CD14-positive monocyte (primary cell): ENCODE results near the gene GRXCR1. TPM values are rescaled to one million over a fixed set of nuclear protein-coding genes. Genes with fewer than 3 reads are reported as not detected.

Experiments used
- DNase-seq, 3 donors: peaks; one replicate each; pipeline ENCODE4 v3.0.0-alpha.2; 2011 to 2022
- H2AFZ ChIP-seq: 2 replicates; pipeline ENCODE4 v1.6.0; 2012; ENCODE audit warnings: mild to moderate bottlenecking, low read depth, low read length, inconsistent platforms; ENCODE audit not compliant: insufficient read depth, poor library complexity, severe bottlenecking
- H3K27ac ChIP-seq, 2 donors: 1 replicate in 1 of 2; 2 replicates in 1 of 2; pipeline ENCODE4 v1.5.1; 2012 to 2013; ENCODE audit warnings: low read length in 2 of 2, control low read depth in 1 of 2, inconsistent platforms in 1 of 2, low read depth in 1 of 2, mild to moderate bottlenecking in 1 of 2
- H3K27me3 ChIP-seq, 2 donors: one replicate each; pipeline versions ENCODE4 v1.6.0 to v1.6.1; 2011 to 2013; ENCODE audit warnings: low read length in 2 of 2; ENCODE audit not compliant: control insufficient read depth in 2 of 2, insufficient read depth in 2 of 2
- H3K36me3 ChIP-seq, 2 donors: replicated peaks in 1 of 2; 1 replicate in 1 of 2; 2 replicates in 1 of 2; pipeline versions ENCODE4 v1.5.1 to v1.6.1; 2012 to 2013; ENCODE audit warnings: low read length in 2 of 2, control low read depth in 1 of 2, inconsistent platforms in 1 of 2, mild to moderate bottlenecking in 1 of 2; ENCODE audit not compliant: insufficient read depth in 2 of 2, control insufficient read depth in 1 of 2
- H3K4me1 ChIP-seq, 2 donors: 1 replicate in 1 of 2; 2 replicates in 1 of 2; pipeline versions ENCODE4 v1.5.1 to v1.6.1; 2012 to 2013; ENCODE audit warnings: low read length in 2 of 2, control low read depth in 1 of 2, inconsistent platforms in 1 of 2, mild to moderate bottlenecking in 1 of 2, moderate library complexity in 1 of 2; ENCODE audit not compliant: insufficient read depth in 2 of 2, control insufficient read depth in 1 of 2
- H3K4me2 ChIP-seq: replicated peaks from 2 replicates; pipeline ENCODE3; 2012; ENCODE audit warnings: low read length, moderate library complexity, mild to moderate bottlenecking; ENCODE audit not compliant: poor library complexity, severe bottlenecking; ENCODE audit errors: extremely low read depth
- H3K4me3 ChIP-seq, 3 experiments: fragments of 200-600 bp in 1 of 3; sonication (generic) in 1 of 3; replicated peaks in 1 of 3; 1 replicate in 2 of 3; 2 replicates in 1 of 3; pipeline ENCODE4 v1.5.1; 2011 to 2013; ENCODE audit warnings: low read length in 3 of 3, mild to moderate bottlenecking in 3 of 3, control low read depth in 2 of 3, low read depth in 2 of 3, inconsistent platforms in 1 of 3, moderate library complexity in 1 of 3
- H3K79me2 ChIP-seq: 2 replicates; pipeline ENCODE4 v1.6.0; 2012; ENCODE audit warnings: mild to moderate bottlenecking, control low read depth, inconsistent platforms, low read length, moderate library complexity; ENCODE audit not compliant: insufficient read depth
- H3K9ac ChIP-seq: 2 replicates; pipeline ENCODE4 v1.6.0; 2017; ENCODE audit warnings: low read length, mild to moderate bottlenecking; ENCODE audit not compliant: insufficient read depth, poor library complexity, severe bottlenecking
- H3K9me3 ChIP-seq, 2 donors: replicated peaks in 1 of 2; 1 replicate in 1 of 2; 2 replicates in 1 of 2; pipeline versions ENCODE4 v1.5.1 to v1.6.1; 2012 to 2013; ENCODE audit warnings: low read length in 2 of 2, control low read depth in 1 of 2; ENCODE audit not compliant: control insufficient read depth in 1 of 2, insufficient read depth in 1 of 2
- H4K20me1 ChIP-seq: 2 replicates; pipeline ENCODE4 v1.6.0; 2012; ENCODE audit warnings: mild to moderate bottlenecking, low read length, control low read depth, moderate library complexity; ENCODE audit not compliant: insufficient read depth
- H3K27ac Mint-ChIP-seq, 7 donors: one replicate each; pipeline ENCODE4 v1.8.0; 2020; ENCODE audit warnings: mild to moderate bottlenecking in 7 of 7, mixed read lengths in 7 of 7, moderate library complexity in 6 of 7, inconsistent platforms in 2 of 7
- H3K27me3 Mint-ChIP-seq, 3 donors: one replicate each; pipeline ENCODE4 v1.8.0; 2021 to 2022; ENCODE audit warnings: low read depth in 3 of 3, mild to moderate bottlenecking in 3 of 3, mixed read lengths in 3 of 3, moderate library complexity in 3 of 3, inconsistent platforms in 1 of 3
- H3K36me3 Mint-ChIP-seq, 2 donors: one replicate each; pipeline ENCODE4 v1.8.0; 2020; ENCODE audit warnings: mixed read lengths in 2 of 2, inconsistent platforms in 1 of 2, mild to moderate bottlenecking in 1 of 2
- H3K4me1 Mint-ChIP-seq: one replicate; pipeline ENCODE4 v1.8.0; 2020; ENCODE audit warnings: mild to moderate bottlenecking, mixed read lengths
- H3K4me3 Mint-ChIP-seq, 2 donors: one replicate each; pipeline ENCODE4 v1.8.0; 2020; ENCODE audit warnings: mild to moderate bottlenecking in 2 of 2, mixed read lengths in 2 of 2, moderate library complexity in 1 of 2
- H3K9me3 Mint-ChIP-seq, 7 donors: one replicate each; pipeline ENCODE4 v1.8.0; 2020 to 2022; ENCODE audit warnings: mixed read lengths in 7 of 7, mild to moderate bottlenecking in 6 of 7, moderate library complexity in 6 of 7, inconsistent platforms in 2 of 7
- WGBS: methylation state at CpG from one replicate; pipeline ENCODE4 v1.1.5; 2013; ENCODE audit warnings: missing lambda C conversion rate; ENCODE audit not compliant: insufficient coverage; 5-methylcytosine and 5-hydroxymethylcytosine counted together
- intact Hi-C, 2 donors: fragments of 100-400 bp; cut with micrococcal nuclease; formaldehyde crosslinking; loops; one replicate each; pipeline versions ENCODE4 v1.15.0 to v1.15.1; 2023
- polyA plus RNA-seq, 3 donors: library from polyadenylated mRNA; depleted of rRNA in 1 of 3; unstranded in 2 of 3; stranded (reverse) in 1 of 3; fragments of 300-500 nt in 2 of 3; fragments of >200 nt in 1 of 3; fragmentation: Illumina TruSeq in 2 of 3; gene quantifications; 1 replicate in 2 of 3; 2 replicates in 1 of 3; pipeline ENCODE4 v1.2.3, GENCODE V29; 2012 to 2021
- TF ChIP-seq, protein P1 (sequence below): fragments of 200-600 bp; IDR thresholded peaks from one replicate; pipeline ENCODE4 v1.8.0; 2022; ENCODE audit warnings: antibody characterized with exemption, mild to moderate bottlenecking

Gene GRXCR1
- polyA plus RNA-seq, 3 donors = not detected

- Histone ChIP-seq H3K4me3 (no peak overlapping the region), H3K36me3 (no peaks in the 10 kb centered on the region), H3K4me2 (no peak overlapping the region), H2AFZ (no peak overlapping the region), H3K4me1 (no peaks in the 10 kb centered on the region), H3K27me3 (no peaks in the 10 kb centered on the region), H4K20me1 (no peaks in the 10 kb centered on the region), H3K79me2 (no peaks in the 10 kb centered on the region), H3K27ac (no peak overlapping the region), H3K9me3 (no peaks in the 10 kb centered on the region), H3K9ac (no peak overlapping the region)
- no peak overlapping the region for H3K4me3 Mint-ChIP-seq
- peaks cover 0 to 4% (median 1%) of the 10 kb centered on the region in 3 donors for H3K27me3 Mint-ChIP-seq
- intact Hi-C loops = no loop called here
- H3K36me3 Mint-ChIP-seq = no peaks in the 10 kb centered on the region
- 90% methylated on average over 2 of the region's 3 CpGs for WGBS
- TF ChIP-seq, protein P1, sequence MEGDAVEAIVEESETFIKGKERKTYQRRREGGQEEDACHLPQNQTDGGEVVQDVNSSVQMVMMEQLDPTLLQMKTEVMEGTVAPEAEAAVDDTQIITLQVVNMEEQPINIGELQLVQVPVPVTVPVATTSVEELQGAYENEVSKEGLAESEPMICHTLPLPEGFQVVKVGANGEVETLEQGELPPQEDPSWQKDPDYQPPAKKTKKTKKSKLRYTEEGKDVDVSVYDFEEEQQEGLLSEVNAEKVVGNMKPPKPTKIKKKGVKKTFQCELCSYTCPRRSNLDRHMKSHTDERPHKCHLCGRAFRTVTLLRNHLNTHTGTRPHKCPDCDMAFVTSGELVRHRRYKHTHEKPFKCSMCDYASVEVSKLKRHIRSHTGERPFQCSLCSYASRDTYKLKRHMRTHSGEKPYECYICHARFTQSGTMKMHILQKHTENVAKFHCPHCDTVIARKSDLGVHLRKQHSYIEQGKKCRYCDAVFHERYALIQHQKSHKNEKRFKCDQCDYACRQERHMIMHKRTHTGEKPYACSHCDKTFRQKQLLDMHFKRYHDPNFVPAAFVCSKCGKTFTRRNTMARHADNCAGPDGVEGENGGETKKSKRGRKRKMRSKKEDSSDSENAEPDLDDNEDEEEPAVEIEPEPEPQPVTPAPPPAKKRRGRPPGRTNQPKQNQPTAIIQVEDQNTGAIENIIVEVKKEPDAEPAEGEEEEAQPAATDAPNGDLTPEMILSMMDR = no peak
- no peak for DNase-seq
- peaks cover 0 to 3% (median under 1%) of the 10 kb centered on the region in 7 donors for H3K9me3 Mint-ChIP-seq
- H3K4me1 Mint-ChIP-seq = no peaks in the 10 kb centered on the region
- H3K27ac Mint-ChIP-seq = no peak overlapping the region
Measured at GRCh38 chr4:42844422-42845070, 48.0 kb upstream of the GRXCR1 start.

GRCh38 chr4:42845586-42845985 lies 46.9 kb upstream of the GRXCR1 start:
- Histone ChIP-seq H3K27ac (no peak overlapping the region), H3K4me2 (no peak overlapping the region), H3K4me3 (no peak overlapping the region), H3K79me2 (no peaks in the 10 kb centered on the region), H3K36me3 (no peaks in the 10 kb centered on the region), H2AFZ (no peak overlapping the region), H3K4me1 (no peaks in the 10 kb centered on the region), H3K27me3 (no peaks in the 10 kb centered on the region), H4K20me1 (no peaks in the 10 kb centered on the region), H3K9me3 (no peaks in the 10 kb centered on the region), H3K9ac (no peak overlapping the region)
- DNase-seq = no peak
- peaks cover 0 to 4% (median 1%) of the 10 kb centered on the region in 3 donors for H3K27me3 Mint-ChIP-seq
- TF ChIP-seq, protein P1 = no peak
- H3K9me3 Mint-ChIP-seq = peaks cover 0 to 12% (median 9%) of the 10 kb centered on the region in 7 donors
- H3K36me3 Mint-ChIP-seq = no peaks in the 10 kb centered on the region
- no peak overlapping the region for H3K27ac Mint-ChIP-seq
- WGBS = no CpG with 5 or more reads among the region's 1 CpG
- H3K4me3 Mint-ChIP-seq = no peak overlapping the region
- intact Hi-C loops = no loop called here
- no peaks in the 10 kb centered on the region for H3K4me1 Mint-ChIP-seq
